HG03469 (cell line): Measurements from ENCODE around the gene PLXDC2.
"Not testable (repeated sequence)": the region's sequence is repeated elsewhere in the genome, so short reads cannot be mapped to it uniquely, and the experiment has no call there.

Experiments used
- ATAC-seq: cut with Tn5 transposase; IDR thresholded peaks from one replicate; pipeline ENCODE4 v1.9.1; 2021; ENCODE audit warnings: mild to moderate bottlenecking, moderate library complexity, moderate number of reproducible peaks; ENCODE audit not compliant: unreplicated experiment

The PLXDC2 gene

GRCh38 chr10:19968745-19969144, 152.5 kb downstream of the PLXDC2 start:
- ATAC-seq = no peak

GRCh38 chr10:19970256-19970655, 154.0 kb downstream of the PLXDC2 start:
- no peak for ATAC-seq

GRCh38 chr10:19970717-19971116, 154.5 kb downstream of the PLXDC2 start:
- no peak for ATAC-seq

DNA sequence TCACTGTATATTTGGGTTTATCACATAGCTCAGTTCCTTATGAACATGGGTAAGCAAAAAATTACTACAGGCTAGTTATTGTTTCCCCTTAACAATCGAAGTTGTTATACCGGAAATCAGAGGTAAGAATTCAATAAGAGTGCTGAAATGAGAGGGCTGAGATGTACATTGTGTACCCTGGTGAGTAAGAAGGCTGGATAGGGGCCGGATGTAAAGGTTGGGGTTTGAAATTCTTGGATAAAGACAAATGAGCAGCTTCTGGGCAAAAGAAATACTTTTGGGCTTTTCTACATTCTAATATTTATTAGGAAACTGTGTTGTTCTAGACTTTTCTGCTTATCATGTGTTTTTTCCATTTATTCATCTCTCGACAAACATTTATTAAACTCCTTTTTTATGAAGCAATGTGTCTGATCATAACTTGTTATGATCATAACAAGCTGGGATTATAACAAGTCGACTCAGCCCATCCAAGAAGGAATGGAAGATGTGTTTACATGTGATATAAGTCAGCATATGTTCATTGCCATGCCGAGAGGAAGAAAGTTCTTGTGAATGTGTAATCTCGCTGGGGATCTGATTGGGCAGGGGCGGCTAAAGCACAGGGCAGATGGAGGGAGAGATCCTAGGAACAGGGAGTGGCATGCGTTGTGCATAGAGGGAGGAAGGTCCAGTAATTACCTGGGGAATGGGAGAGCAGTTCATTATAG, 155.3 kb downstream of the PLXDC2 start:
- no peak for ATAC-seq

DNA sequence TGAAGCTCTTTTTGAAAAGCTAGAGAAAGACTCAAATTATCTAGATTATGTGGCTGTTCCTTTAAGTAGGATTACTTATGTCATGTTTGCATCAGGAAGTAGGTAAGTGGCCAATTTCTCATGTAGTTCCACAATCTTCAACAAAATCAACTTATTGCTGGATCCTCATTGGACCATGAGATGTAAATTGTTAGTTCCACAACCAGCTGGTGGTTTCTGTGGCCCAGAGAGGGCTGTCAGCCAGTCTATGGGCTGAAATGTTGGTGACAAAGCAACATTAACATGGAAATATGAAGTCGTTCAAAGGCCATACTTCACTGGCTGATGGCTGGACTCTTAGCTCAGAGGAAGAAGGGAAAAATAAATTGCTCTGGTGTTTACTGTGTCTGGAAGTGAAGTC, 157.9 kb downstream of the PLXDC2 start:
- ATAC-seq = no peak

DNA sequence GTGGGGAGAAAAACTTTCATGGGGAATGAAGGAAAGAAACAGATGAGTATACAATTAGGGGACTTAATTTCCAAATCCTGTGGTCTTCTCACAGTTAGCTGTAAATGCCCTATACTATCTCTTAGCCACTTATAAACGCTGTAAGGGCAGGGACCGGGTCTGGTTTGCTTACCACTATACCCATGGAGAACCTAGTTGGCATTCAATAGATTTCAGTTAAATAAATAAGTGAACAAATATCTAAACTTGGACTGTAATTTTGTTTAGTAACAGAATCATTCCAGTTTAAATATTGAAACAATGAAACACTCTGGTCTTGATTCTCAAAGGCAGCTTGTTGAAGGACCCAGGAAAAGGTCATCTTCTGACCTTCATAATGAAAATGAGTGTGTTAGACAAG, 158.3 kb downstream of the PLXDC2 start:
- no peak for ATAC-seq

- no peak for ATAC-seq
These were observed 160.9 kb downstream of the PLXDC2 start for GRCh38 chr10:19977097-19977521.

DNA sequence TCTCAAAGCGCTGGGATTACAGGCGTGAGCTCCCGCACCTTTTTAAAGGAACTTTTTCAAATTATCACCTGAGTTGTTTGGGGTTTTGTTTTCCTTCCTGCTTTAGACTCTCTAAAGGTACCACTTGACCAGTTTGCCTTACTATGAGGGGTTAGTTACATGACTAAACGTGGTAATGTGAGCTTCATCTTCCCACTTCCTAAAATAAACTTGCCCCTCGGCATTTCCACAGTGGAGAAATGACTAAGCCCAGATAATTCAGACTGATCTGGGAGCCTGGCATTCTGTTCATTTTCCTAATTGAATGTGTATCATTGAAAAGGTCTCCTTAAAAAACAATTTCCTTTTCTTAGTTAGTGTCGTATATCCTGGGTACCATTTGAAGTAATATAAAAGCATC, 163.4 kb downstream of the PLXDC2 start:
- no peak for ATAC-seq

GRCh38 chr10:19983880-19984565, 167.8 kb downstream of the PLXDC2 start:
- ATAC-seq = no peak

DNA sequence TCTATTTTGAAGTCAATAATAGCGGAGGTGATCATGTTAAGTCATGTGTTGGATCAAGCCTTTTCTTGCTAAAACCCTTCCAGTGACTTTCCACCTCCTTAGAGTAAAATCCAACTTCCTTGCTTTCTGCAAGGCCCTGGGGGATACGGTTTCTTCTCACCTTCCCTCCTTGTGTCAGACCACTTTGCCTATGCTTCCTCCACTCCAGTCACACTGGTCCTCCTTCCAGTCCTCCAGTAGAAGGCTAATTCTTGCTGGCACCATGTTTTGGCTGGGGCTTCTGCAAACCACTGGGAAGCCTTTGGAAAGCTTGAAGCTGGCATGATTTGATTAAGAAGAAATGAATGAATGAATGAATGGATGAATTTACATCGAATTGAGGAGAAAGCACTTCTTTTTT, 169.5 kb downstream of the PLXDC2 start:
- ATAC-seq = no peak

- no peak for ATAC-seq
These were observed 170.4 kb downstream of the PLXDC2 start for GRCh38 chr10:19986591-19986990.

DNA sequence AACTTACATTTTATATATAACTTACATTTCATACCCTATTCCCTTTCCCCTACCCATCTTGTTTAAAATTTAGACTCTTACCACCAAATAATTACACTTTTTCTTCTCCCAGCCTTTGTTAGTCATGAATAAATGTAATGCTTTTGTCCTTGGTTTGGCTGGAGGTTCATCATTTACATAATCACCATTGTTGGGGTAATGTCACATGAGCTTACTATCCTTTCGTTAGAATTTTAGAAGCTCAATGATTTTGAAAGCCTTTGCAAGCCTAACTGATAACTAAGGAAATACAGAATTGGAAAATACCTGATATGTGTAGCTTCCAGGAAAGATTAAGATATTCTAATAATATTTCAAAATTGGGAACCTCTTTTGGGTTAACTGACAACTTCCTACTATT, 171.7 kb downstream of the PLXDC2 start:
- ATAC-seq = no peak

- peak; percentile 65 for ATAC-seq
These were observed 177.6 kb downstream of the PLXDC2 start for GRCh38 chr10:19993714-19994315.

DNA sequence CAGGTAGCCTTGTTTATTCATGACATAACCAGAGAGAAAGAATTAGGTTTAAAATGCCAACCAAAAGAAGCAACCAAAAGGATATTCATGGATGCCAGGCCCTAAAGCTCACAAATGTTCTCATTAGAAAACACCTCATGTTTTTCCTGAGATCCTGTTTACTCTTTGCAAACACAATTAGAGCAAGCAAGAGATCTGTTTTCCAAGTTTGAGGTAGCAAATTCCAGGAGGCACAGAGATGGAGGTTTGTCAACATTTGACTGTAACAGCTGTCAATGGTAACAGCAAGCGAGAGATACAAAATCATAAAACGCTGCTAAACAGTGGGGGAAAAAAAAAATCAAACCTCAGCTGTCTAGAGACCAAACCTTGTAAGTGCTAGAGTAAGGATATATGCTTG, 182.2 kb downstream of the PLXDC2 start:
- no peak for ATAC-seq

DNA sequence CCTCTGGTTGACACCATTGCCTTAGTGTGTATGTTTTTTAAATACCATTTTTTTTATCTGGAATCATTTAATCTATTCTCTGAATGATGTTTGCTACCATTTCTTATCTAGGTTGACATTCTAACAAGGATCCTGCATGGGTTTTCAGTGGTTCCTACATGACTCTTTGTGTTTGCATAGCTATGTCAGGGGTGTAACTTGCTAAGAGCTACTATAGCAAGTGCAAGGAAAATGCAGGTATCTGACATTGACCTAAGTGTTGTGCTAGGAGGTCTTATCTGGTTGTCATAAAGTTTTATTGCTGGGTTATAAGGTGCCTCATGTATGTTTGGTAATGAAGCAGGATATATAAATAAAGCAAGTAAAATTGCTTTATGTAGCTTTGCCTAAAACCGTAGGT, 183.2 kb downstream of the PLXDC2 start:
- no peak for ATAC-seq

DNA sequence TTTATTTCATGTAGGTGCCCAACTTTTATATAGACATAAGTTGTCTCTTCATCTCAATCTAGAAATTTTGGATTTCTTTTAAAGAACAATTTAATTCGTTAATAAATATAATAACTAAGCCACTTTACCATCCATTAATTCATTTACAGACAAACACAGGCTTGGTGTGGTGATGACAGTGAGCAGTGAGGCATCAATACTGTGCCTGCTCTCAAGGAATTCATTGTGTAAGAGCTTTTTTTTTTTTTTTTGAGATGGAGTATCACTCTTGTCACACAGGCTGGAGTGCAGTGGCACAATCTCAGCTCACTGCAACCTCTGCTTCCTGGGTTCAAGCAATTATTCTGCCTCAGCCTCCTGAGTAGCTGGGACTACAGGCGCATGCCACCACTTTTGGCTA, 185.8 kb downstream of the PLXDC2 start:
- not testable (repeated sequence) for ATAC-seq

DNA sequence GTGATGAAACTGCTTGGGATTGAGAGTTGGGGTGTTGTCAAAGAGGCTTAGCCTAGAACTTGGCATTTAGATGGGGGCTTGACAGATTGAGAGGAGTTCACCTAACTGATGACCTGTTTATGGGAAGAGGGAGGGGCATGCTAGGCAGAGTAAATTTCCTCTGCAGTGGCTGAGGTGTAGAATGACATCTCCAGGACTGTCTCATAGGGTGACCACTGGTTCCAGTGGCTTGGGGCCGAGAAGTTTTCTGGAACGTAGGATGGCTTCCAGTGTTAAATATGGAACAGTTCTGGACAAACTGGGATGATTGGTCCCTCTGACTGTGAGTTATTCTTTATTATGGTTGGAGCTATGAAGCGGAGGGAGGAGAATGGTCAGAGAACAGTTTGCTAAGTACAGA, 186.4 kb downstream of the PLXDC2 start:
- ATAC-seq = no peak

DNA sequence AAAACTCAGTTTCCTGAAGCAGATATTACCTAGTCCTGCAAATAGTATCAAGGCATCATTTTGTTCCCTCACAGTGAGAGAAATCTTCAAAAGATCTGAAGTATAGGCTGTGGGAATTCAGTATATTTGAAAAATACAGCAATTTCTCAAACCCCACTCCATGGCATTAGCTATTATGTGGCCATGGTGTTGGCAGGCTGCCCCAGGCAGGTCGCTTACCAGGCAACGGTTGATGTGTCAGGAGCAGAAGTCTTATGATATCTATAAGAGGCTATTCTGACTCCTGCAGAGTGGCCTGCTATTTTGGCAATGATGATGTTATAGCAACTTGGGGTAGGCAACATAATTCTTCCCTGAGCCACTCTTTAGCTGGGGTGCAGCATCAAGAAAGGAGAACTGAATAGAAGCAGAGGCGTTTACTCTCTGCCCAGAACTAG, 187.9 kb downstream of the PLXDC2 start:
- ATAC-seq = peak; percentile 42

GRCh38 chr10:20005638-20006037, 189.4 kb downstream of the PLXDC2 start:
- ATAC-seq = no peak

DNA sequence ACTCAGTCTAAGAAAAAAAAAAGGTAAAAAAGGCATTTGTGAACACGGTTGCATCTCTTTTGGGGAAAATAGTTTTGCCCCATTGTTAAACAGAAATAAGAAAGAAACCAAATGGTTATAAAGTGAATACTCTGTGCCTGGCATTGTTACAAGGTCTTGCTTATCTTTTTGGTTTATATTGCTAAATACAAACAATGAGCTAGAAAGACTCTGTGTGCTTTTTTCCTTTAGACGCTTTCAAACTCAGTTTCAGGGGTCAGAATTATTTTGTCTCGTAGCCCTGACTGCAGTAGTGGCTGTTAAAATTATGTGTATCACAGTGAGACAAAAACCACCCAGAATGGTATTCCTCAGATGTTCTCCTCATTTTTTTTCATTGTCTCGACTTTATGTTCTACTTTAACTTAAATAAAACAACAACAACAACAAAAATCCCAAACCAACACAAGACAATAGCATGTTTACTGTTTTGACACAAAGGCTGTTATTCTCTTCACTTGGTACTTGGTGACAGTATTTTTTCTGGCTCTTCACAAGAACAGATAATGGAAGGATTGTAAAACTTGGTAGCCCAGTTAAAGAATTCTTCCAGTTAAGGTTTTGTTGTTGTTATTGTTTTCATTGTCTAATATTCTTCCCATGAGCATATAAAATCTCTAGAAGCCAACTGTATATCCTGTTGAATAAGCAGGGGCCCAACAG, 190.1 kb downstream of the PLXDC2 start:
- no peak for ATAC-seq

- ATAC-seq = no peak
These were observed 191.2 kb downstream of the PLXDC2 start for GRCh38 chr10:20007426-20007825.
